Kidney epithelial cell (primary cell): ENCODE measurements around the gene SAMD4A. TPM values are rescaled to one million over a fixed set of nuclear protein-coding genes. Genes with fewer than 3 reads are reported as not detected.

Experiments used
- DNase-seq: peaks from one replicate; pipeline ENCODE4 v3.0.0-alpha.2; 2010; ENCODE audit warnings: low read depth
- H3K27me3 ChIP-seq: 2 replicates; pipeline ENCODE4 v1.6.0; 2011; ENCODE audit warnings: low read length; ENCODE audit not compliant: control insufficient read depth, insufficient read depth
- H3K36me3 ChIP-seq: 2 replicates; pipeline ENCODE4 v1.5.1; 2011; ENCODE audit warnings: low read length; ENCODE audit not compliant: control insufficient read depth, insufficient read depth
- H3K4me3 ChIP-seq: 2 replicates; pipeline ENCODE4 v1.5.1; 2011; ENCODE audit warnings: low read depth, mild to moderate bottlenecking, control low read depth, low read length
- CTCF ChIP-seq: IDR thresholded peaks from 2 replicates; pipeline ENCODE4 v1.5.1; 2011; ENCODE audit warnings: mild to moderate bottlenecking, moderate library complexity, low read length, control low read depth, inconsistent platforms; ENCODE audit not compliant: insufficient read depth, poor library complexity, severe bottlenecking
- total RNA-seq: library from RNA; depleted of rRNA; stranded (reverse); fragments of >200 nt; gene quantifications from 2 replicates; pipeline ENCODE4 v1.2.3, GENCODE V29; 2015

SAMD4A gene
- total RNA-seq, 1 donor from 2014 or later = 14.5 TPM

DNA sequence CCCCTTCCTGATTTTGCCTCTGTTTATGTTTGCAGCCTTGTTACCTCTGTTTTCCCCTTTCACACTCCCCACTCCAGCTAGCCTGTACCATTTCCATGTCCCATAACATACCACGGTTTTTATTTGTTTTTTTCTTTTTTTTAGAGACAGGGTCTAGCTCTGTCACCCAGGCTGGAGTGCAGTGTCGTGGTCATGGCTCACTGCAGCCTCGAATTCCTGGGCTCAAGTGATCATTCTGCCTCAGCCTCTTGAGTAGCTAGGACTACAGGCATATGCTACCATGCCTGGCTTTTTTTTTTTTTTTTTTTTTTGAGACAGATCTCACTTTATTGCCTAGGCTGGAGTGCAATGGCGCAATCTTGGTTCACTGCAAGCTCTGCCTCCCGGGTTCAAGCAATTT lies 18.4 kb upstream of the SAMD4A start:
- Histone ChIP-seq H3K27me3 (no peaks in the 10 kb centered on the region), H3K36me3 (no peaks in the 10 kb centered on the region), H3K4me3 (no peak overlapping the region)
- DNase-seq = no peak
- TF ChIP-seq CTCF = no peak

GRCh38 chr14:54549862-54550261 lies 17.1 kb upstream of the SAMD4A start:
- H3K36me3 ChIP-seq = no peaks in the 10 kb centered on the region
- H3K4me3 ChIP-seq = no peak overlapping the region
- no peak for TF ChIP-seq CTCF
- no peak for DNase-seq
- H3K27me3 ChIP-seq = no peaks in the 10 kb centered on the region

DNA sequence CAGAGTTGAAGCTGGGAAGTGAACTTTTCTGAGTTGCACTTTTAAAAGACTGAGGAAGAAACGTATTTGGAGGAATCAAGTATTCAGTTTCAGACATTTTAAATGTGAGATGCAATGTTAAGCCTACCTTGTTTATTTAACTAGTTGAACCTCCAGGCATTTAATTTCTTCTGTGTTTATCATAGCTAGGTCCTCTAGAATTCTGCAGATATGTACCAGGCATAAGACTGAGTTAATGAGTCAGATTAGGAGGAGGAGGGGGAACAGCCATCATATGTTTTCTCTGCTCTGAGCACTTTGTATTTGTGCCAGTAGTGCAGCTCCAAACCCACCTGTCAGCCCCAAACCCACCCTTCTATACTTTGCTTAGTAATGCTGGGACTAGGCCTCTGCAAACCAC lies 16.4 kb upstream of the SAMD4A start:
- Histone ChIP-seq H3K36me3 (no peaks in the 10 kb centered on the region), H3K27me3 (no peaks in the 10 kb centered on the region), H3K4me3 (no peak overlapping the region)
- DNase-seq = no peak
- no peak for TF ChIP-seq CTCF

DNA sequence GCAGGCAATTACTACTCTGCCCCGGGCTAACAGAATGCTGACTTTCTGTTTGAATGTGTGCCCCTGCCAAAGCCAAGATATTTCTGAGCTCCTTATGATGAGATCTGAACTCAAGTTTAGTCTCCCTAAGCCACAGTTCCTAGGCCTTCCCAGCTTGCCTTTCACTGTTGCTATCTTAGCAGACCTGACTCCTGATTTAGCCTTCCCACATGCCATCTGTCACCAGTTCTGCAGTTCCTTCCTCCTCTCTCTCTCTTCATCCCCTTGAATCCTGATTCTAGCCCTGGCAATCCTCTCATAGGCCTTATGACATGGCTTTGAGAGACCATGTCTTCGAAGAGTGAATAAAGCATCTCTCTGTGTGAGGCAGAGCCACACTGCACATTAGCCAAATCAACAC lies 12.5 kb upstream of the SAMD4A start:
- TF ChIP-seq CTCF = no peak
- no peak overlapping the region for H3K4me3 ChIP-seq
- H3K27me3 ChIP-seq = no peaks in the 10 kb centered on the region
- no peaks in the 10 kb centered on the region for H3K36me3 ChIP-seq
- no peak for DNase-seq

GRCh38 chr14:54555651-54556050 lies 11.3 kb upstream of the SAMD4A start:
- Histone ChIP-seq H3K36me3 (no peaks in the 10 kb centered on the region), H3K27me3 (no peaks in the 10 kb centered on the region), H3K4me3 (no peak overlapping the region)
- TF ChIP-seq CTCF = peak; percentile 6
- DNase-seq = no peak

- no peak for DNase-seq
- Histone ChIP-seq H3K36me3 (no peaks in the 10 kb centered on the region), H3K4me3 (no peak overlapping the region), H3K27me3 (no peaks in the 10 kb centered on the region)
- no peak for TF ChIP-seq CTCF
Measured at GRCh38 chr14:54556535-54556934, 10.4 kb upstream of the SAMD4A start.
